Esophagus muscularis mucosa (tissue), 4 donors: ENCODE data around the gene SLC37A4. TPM values are rescaled to one million over a fixed set of nuclear protein-coding genes. Genes with fewer than 3 reads are reported as not detected.

Experiments used
- DNase-seq: peaks from one replicate; pipeline ENCODE4 v3.0.0-alpha.2; 2017; ENCODE audit errors: extremely low spot score
- H3K27ac ChIP-seq, 4 donors: fragments of 200-600 bp; sonication (generic); replicated peaks in 1 of 4; 1 replicate in 3 of 4; 2 replicates in 1 of 4; pipeline ENCODE4 v1.5.1; 2016 to 2019; ENCODE audit warnings: mild to moderate bottlenecking in 1 of 4
- H3K27me3 ChIP-seq, 4 donors: fragments of 200-600 bp; sonication (generic); one replicate each; pipeline versions ENCODE4 v1.5.1 to v1.6.0; 2016 to 2019
- H3K36me3 ChIP-seq, 4 donors: fragments of 200-600 bp; sonication (generic); one replicate each; pipeline ENCODE4 v1.5.1; 2016 to 2019
- H3K4me1 ChIP-seq, 4 donors: fragments of 200-600 bp; sonication (generic); one replicate each; pipeline ENCODE4 v1.5.1; 2016 to 2019
- H3K4me3 ChIP-seq, 4 donors: fragments of 200-600 bp; sonication (generic); 1 replicate in 2 of 4; 2 replicates in 2 of 4; pipeline ENCODE4 v1.5.1; 2016 to 2019; ENCODE audit warnings: mild to moderate bottlenecking in 4 of 4, moderate library complexity in 1 of 4
- H3K9me3 ChIP-seq, 4 donors: fragments of 200-600 bp; sonication (generic); 1 replicate in 3 of 4; 2 replicates in 1 of 4; pipeline ENCODE4 v1.5.1; 2016 to 2019
- EP300 ChIP-seq: sonication (generic); formaldehyde crosslinking; IDR thresholded peaks from one replicate; pipeline ENCODE4 v1.6.1; 2017; ENCODE audit warnings: antibody characterized with exemption
- POLR2A ChIP-seq: fragments of 450-650 bp; IDR thresholded peaks from one replicate; pipeline ENCODE4 v1.6.1; 2017; ENCODE audit warnings: antibody characterized with exemption, moderate library complexity, mild to moderate bottlenecking, low read depth
- POLR2AphosphoS5 ChIP-seq, 2 donors: sonication (generic); formaldehyde crosslinking; IDR thresholded peaks; one replicate each; pipeline ENCODE4 v1.6.1; 2017; ENCODE audit warnings: antibody characterized with exemption in 2 of 2
- WGBS: methylation state at CpG from one replicate; pipeline ENCODE4 v1.1.5; 2018; 5-methylcytosine and 5-hydroxymethylcytosine counted together
- intact Hi-C: fragments of 100-400 bp; cut with DNase I; formaldehyde crosslinking; loops from one replicate; pipeline ENCODE4 v1.15.1; 2023
- total RNA-seq, 4 donors: library from RNA; depleted of rRNA; stranded (reverse); fragments of >200 nt; gene quantifications; one replicate each; pipeline versions ENCODE4 v1.1.0 to v1.2.1, GENCODE V29; 2016
- TF ChIP-seq, protein P1 (sequence below), 3 experiments: fragments of 200-600 bp in 2 of 3; fragments of 450-650 bp in 1 of 3; sonication (generic) in 2 of 3; IDR thresholded peaks; one replicate each; pipeline ENCODE4 v1.5.1; 2017 to 2019; ENCODE audit warnings: antibody characterized with exemption in 3 of 3, mild to moderate bottlenecking in 2 of 3, moderate library complexity in 1 of 3

SLC37A4 gene
- total RNA-seq, 4 donors from 2014 or later: 5.8 to 11.7 (median 9.5) TPM

DNA sequence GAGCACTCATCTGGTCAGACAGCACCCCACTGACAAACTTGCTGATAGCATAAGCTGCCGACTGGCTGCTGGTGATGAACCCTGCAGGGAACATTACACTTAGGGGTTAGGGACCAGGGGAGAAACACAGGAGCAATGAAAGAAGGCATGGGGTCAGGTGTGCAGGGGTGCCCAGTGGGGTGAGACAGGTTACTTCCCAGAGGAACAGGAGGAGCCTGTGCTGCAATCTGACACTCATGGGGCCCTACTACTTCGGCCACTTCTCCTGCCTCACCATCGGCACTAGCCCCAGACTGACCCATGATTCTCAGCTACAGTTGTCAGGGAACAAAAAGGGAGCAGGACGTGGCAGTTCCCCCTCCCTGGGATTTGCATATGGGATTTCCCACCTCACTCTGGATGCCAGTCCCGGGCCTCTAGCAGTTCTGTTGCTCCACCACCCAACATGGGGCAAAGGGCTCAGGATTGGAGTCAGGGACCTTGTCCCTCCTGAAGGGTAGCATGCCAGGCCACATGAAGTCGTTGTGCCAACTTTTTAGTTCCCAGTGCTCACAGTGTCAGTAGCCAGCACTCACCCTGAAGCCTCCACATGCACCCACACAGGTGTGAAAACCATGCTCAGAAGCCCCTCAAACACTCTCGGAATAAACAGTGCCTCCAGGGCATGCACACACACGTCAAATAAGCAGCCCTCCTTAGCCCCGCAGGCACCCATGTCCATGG is 2.2 kb downstream of the SLC37A4 start:
- no peaks in the 10 kb centered on the region for H3K9me3 ChIP-seq
- peaks cover 15 to 36% (median 29%) of the 10 kb centered on the region in 4 donors for H3K4me1 ChIP-seq
- DNase-seq: no peak
- no peak overlapping the region for H3K4me3 ChIP-seq
- intact Hi-C loops: no loop called here
- WGBS: 90% methylated on average over 5 of the region's 9 CpGs
- no peaks in the 10 kb centered on the region for H3K27me3 ChIP-seq
- peaks cover 7 to 51% (median 44%) of the 10 kb centered on the region in 4 donors for H3K36me3 ChIP-seq
- H3K27ac ChIP-seq: no peak overlapping the region
- TF ChIP-seq EP300 (no peak), POLR2AphosphoS5 (IDR thresholded peaks at IDR 0.05) (no peak), POLR2A (no peak)
- TF ChIP-seq, protein P1, sequence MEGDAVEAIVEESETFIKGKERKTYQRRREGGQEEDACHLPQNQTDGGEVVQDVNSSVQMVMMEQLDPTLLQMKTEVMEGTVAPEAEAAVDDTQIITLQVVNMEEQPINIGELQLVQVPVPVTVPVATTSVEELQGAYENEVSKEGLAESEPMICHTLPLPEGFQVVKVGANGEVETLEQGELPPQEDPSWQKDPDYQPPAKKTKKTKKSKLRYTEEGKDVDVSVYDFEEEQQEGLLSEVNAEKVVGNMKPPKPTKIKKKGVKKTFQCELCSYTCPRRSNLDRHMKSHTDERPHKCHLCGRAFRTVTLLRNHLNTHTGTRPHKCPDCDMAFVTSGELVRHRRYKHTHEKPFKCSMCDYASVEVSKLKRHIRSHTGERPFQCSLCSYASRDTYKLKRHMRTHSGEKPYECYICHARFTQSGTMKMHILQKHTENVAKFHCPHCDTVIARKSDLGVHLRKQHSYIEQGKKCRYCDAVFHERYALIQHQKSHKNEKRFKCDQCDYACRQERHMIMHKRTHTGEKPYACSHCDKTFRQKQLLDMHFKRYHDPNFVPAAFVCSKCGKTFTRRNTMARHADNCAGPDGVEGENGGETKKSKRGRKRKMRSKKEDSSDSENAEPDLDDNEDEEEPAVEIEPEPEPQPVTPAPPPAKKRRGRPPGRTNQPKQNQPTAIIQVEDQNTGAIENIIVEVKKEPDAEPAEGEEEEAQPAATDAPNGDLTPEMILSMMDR (IDR thresholded peaks at IDR 0.05): no peak

DNA sequence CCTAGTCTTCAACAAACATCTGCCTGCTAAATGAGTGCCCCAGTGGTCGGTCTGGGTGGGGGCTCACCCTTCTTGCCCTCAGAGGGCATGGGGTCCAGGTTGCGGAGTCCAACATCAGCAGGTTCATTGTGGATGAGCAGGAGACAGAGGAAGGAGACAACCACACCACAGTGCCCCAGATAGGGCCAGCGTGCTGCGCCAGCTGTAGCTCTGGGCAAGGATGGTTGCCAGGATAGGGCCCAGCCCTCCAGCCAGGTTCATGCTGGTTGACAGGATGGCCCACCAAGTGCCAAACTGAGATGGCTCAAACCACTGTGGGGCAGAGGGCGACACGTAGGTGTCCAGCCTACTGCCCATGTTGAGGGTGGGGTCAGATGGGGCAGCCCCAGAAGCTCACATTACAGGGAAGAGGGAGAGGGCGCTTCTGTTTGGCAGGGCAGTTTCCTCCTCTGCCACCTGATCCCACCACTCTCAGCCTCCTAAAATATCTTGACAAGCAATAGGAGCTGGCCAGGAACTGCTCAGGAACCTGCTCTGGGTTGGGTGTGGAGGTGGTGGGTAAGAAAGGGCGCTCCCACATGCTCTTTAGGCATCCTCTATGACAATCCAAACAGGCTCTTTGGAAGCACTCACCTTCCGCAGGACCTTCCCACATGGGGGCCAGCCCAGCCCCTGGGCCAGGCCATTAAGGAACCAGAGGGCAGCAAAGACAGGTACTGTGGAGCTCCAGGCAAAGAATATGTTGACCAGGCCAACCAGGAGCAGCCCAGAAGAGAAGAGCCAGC is 2.9 kb downstream of the SLC37A4 start:
- no peaks in the 10 kb centered on the region for H3K9me3 ChIP-seq
- H3K4me1 ChIP-seq: peaks cover 15 to 42% (median 29%) of the 10 kb centered on the region in 4 donors
- 93% methylated on average over 6 of the region's 9 CpGs for WGBS
- H3K27me3 ChIP-seq: no peaks in the 10 kb centered on the region
- H3K4me3 ChIP-seq: no peak overlapping the region
- no peak for TF ChIP-seq POLR2AphosphoS5 (IDR thresholded peaks at IDR 0.05)
- TF ChIP-seq POLR2A: no peak
- TF ChIP-seq, protein P1 (IDR thresholded peaks at IDR 0.05): no peak
- no peak for TF ChIP-seq EP300
- no peak for DNase-seq
- H3K36me3 ChIP-seq: peaks cover 7 to 58% (median 50%) of the 10 kb centered on the region in 4 donors
- intact Hi-C loops: no loop called here
- no peak overlapping the region for H3K27ac ChIP-seq

DNA sequence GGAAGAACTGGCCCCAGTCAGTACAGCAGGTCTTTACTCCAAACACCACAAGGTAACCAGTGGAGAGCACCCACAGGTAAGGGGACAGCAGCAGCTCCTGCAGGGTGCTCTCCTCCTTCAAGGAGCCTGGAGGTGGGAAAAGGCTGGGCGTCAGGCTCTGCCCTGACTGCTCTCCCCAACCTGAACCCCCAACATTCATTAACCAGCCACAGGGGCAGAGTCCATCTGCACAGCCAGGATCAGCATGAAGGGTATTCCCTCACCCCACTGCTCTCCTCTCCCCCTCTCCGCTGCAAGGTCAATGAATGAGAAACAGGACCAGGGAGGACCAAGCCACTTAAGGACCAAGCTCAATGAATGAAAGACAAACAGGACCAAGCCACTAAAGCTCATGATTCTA is 3.7 kb downstream of the SLC37A4 start:
- peaks cover 12 to 65% (median 58%) of the 10 kb centered on the region in 4 donors for H3K36me3 ChIP-seq
- H3K27me3 ChIP-seq: no peaks in the 10 kb centered on the region
- no peak overlapping the region for H3K27ac ChIP-seq
- no peak overlapping the region for H3K4me3 ChIP-seq
- no peak for TF ChIP-seq POLR2A
- no peak for TF ChIP-seq POLR2AphosphoS5 (IDR thresholded peaks at IDR 0.05)
- TF ChIP-seq EP300: no peak
- TF ChIP-seq, protein P1 (IDR thresholded peaks at IDR 0.05): no peak
- H3K4me1 ChIP-seq: peaks cover 15 to 42% (median 30%) of the 10 kb centered on the region in 4 donors
- no peaks in the 10 kb centered on the region for H3K9me3 ChIP-seq
- no peak for DNase-seq
- WGBS: 90% methylated on average over 2 of the region's 2 CpGs
- intact Hi-C loops: no loop called here

DNA sequence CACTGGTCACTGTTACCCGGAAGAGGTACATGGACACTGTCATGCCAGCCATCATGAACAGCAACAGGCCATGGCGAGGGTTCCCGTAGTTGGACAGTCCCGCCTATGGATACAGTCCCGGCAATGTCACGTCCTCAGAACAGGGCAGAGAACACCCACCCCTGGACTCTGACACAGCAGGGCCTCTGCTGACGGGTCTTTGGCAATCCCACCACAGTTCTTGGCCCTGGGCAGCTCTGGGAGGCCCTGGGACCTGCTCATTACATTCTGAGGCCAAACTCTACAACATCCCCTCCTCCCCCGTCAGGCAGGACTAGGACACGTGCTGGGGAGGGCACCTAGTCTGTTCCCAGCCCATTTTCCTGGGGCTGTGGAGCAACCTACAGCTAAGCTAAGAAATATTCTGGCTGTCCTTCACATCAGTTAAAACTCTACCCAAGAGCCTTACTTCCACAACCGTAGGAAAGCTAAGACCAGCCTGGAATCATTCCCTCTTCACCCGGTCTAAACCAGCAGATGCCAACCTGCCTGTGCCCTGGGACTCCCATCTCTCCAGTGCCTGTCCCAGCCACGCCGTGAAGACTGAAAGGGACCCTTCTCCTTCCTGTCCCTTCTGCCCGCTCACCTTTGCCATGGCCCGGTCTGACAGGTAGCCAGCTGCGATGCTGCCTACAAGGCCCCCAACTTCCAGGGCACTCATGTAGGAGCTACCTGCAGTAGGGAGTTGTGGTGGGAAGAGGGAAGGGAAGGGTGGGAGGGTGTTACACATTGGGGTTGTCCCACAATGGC is 4.5 kb downstream of the SLC37A4 start:
- WGBS: 88% methylated on average over 16 of the region's 16 CpGs
- Histone ChIP-seq H3K36me3 (peaks cover 16 to 73% (median 65%) of the 10 kb centered on the region in 4 donors), H3K4me3 (no peak overlapping the region), H3K9me3 (no peaks in the 10 kb centered on the region), H3K27ac (peak overlapping the region in 1 of 4 donors; percentile 34), H3K4me1 (peaks cover 15 to 49% (median 35%) of the 10 kb centered on the region in 4 donors), H3K27me3 (no peaks in the 10 kb centered on the region)
- no peak for DNase-seq
- TF ChIP-seq POLR2A: no peak
- no peak for TF ChIP-seq POLR2AphosphoS5 (IDR thresholded peaks at IDR 0.05)
- TF ChIP-seq, protein P1 (IDR thresholded peaks at IDR 0.05): no peak
- no peak for TF ChIP-seq EP300
- intact Hi-C loops: no loop called here
